Astrocyte (in vitro differentiated cells and primary cell): Measurements from ENCODE around the gene CYLD.

ENCODE experiments used
- EZH2 ChIP-seq: IDR thresholded peaks from 2 replicates; pipeline ENCODE4 v1.6.1; 2012; ENCODE audit warnings: mild to moderate bottlenecking, low read length, inconsistent platforms; ENCODE audit not compliant: insufficient read depth
- TF ChIP-seq, protein P1 (sequence below): IDR thresholded peaks from 2 replicates; pipeline ENCODE4 v1.5.1; 2011; ENCODE audit warnings: low read depth, mild to moderate bottlenecking, inconsistent platforms, low read length, moderate library complexity; ENCODE audit not compliant: insufficient read depth

- TF ChIP-seq, protein P1, sequence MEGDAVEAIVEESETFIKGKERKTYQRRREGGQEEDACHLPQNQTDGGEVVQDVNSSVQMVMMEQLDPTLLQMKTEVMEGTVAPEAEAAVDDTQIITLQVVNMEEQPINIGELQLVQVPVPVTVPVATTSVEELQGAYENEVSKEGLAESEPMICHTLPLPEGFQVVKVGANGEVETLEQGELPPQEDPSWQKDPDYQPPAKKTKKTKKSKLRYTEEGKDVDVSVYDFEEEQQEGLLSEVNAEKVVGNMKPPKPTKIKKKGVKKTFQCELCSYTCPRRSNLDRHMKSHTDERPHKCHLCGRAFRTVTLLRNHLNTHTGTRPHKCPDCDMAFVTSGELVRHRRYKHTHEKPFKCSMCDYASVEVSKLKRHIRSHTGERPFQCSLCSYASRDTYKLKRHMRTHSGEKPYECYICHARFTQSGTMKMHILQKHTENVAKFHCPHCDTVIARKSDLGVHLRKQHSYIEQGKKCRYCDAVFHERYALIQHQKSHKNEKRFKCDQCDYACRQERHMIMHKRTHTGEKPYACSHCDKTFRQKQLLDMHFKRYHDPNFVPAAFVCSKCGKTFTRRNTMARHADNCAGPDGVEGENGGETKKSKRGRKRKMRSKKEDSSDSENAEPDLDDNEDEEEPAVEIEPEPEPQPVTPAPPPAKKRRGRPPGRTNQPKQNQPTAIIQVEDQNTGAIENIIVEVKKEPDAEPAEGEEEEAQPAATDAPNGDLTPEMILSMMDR, result no peak
- TF ChIP-seq EZH2, result no peak
Observed at GRCh38 chr16:50819706-50820105, 77.8 kb downstream of the CYLD start.
